ENCODE results near the gene CORO7. TPM values are rescaled to one million over a fixed set of nuclear protein-coding genes. Genes with fewer than 3 reads are reported as not detected.

The CORO7 gene
- total and polyA plus RNA-seq, 9 of the 15 experiments (the other 6 are each of a cell fraction or from before 2014, with no cell fraction given): 0.45 to 77.2 (median 18.7) TPM

DNA sequence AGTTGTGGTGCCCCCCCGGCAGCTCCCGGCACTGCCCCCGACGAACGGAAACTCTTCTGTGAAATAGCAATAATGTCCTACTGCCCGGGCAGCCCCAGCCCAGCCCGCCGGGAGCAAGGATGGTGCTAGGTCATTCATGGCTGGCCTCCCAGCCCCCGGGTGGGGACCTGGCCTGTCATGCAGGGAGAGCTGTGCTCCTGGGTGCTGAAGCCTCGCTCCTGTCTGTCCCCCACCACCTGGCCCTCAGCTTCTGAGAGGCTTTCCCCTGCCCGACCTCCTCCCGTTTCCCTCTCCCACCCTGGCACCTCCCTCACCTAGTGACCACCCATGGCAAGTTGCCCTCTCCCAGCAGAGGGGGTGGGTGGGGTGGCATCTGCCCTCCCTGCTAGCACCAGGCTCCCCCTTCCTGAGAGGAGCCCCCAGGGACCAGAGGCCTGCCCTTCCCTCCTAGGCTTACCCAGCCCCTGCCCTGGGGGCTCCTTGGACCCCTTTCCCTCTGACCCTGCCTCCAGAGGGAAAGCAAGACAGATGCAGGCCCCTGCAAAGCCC lies 78.8 kb downstream of the CORO7 start (continued):
- TF ChIP-seq MGA (IDR thresholded peaks at IDR 0.05): no peak
- TF ChIP-seq RBM22 (IDR thresholded peaks at IDR 0.05; ENCODE audit: low read depth, low read length, poor library complexity, severe bottlenecking): no peak
- TF ChIP-seq NR4A1 (CRISPR knock-in tag; IDR thresholded peaks at IDR 0.05): no peak
- no peak for TF ChIP-seq NR4A1 (tag; IDR thresholded peaks at IDR 0.05)

Measured in K562 (cell line).